MV-4-11 (cell line): ENCODE results near the gene SERTAD4.
"Not testable (repeated sequence)": the region's sequence is repeated elsewhere in the genome, so short reads cannot be mapped to it uniquely, and the experiment has no call there.

Source experiments
- DNase-seq: peaks from one replicate; lab custom pipeline; 2025; lab: John Stamatoyannopoulos, UW

The SERTAD4 gene

GRCh38 chr1:210232511-210233215 lies at the start of gene SERTAD4:
TSS of gene SERTAD4 (plus strand) at chr1:210232796. CDS start at chr1:210237961, 5,165 bp downstream.
- no peak for DNase-seq

- no peak for DNase-seq
Observed at GRCh38 chr1:210185063-210185462, 47.5 kb upstream of the SERTAD4 start.

- not testable (repeated sequence) for DNase-seq
Observed at GRCh38 chr1:210187849-210188606, 44.6 kb upstream of the SERTAD4 start.

GRCh38 chr1:210189426-210189825 lies 43.2 kb upstream of the SERTAD4 start:
- DNase-seq = no peak

GRCh38 chr1:210195635-210196160 lies 36.9 kb upstream of the SERTAD4 start:
- DNase-seq = no peak

GRCh38 chr1:210196266-210196665 lies 36.3 kb upstream of the SERTAD4 start:
- DNase-seq = not testable (repeated sequence)

- DNase-seq = no peak
Observed at GRCh38 chr1:210198840-210199239, 33.8 kb upstream of the SERTAD4 start.

GRCh38 chr1:210200124-210200736 lies 32.4 kb upstream of the SERTAD4 start:
- no peak for DNase-seq

GRCh38 chr1:210201681-210202080 lies 30.9 kb upstream of the SERTAD4 start:
- DNase-seq = no peak

GRCh38 chr1:210207597-210208450 lies 24.8 kb upstream of the SERTAD4 start:
- DNase-seq = no peak

GRCh38 chr1:210213335-210213734 lies 19.3 kb upstream of the SERTAD4 start:
- no peak for DNase-seq

- DNase-seq = no peak
Observed at GRCh38 chr1:210214573-210215409, 17.8 kb upstream of the SERTAD4 start.

GRCh38 chr1:210217482-210217881 lies 15.1 kb upstream of the SERTAD4 start:
- no peak for DNase-seq

- DNase-seq = no peak
Observed at GRCh38 chr1:210218047-210218446, 14.5 kb upstream of the SERTAD4 start.

- no peak for DNase-seq
Observed at GRCh38 chr1:210222340-210223006, 10.1 kb upstream of the SERTAD4 start.

- no peak for DNase-seq
Observed at GRCh38 chr1:210223226-210223904, 9.2 kb upstream of the SERTAD4 start.

- DNase-seq = no peak
Observed at GRCh38 chr1:210228158-210228557, 4.4 kb upstream of the SERTAD4 start.

GRCh38 chr1:210230149-210230695 lies 2.4 kb upstream of the SERTAD4 start:
- DNase-seq = no peak

- DNase-seq = no peak
Observed at GRCh38 chr1:210231846-210232510, 618 bp upstream of the SERTAD4 start.
